Mucosa of descending colon (tissue), 3 donors: ENCODE data around the gene POU2F3. TPM values are rescaled to one million over a fixed set of nuclear protein-coding genes. Genes with fewer than 3 reads are reported as not detected.
"Not testable (repeated sequence)": the region's sequence is repeated elsewhere in the genome, so short reads cannot be mapped to it uniquely, and the experiment has no call there.

Experiments
- ATAC-seq: fragments of 200-7000 bp; cut with Tn5 transposase; one replicate; pipeline ENCODE4 v1.9.1; 2020; ENCODE audit warnings: mild to moderate bottlenecking, moderate library complexity
- DNase-seq, 3 donors: peaks; one replicate each; pipeline ENCODE4 v3.0.0-alpha.2; 2020
- H3K36me3 ChIP-seq: fragments of 200-600 bp; one replicate; pipeline ENCODE4 v1.8.0; 2021; ENCODE audit warnings: low read depth, mild to moderate bottlenecking
- H3K4me1 ChIP-seq: fragments of 200-600 bp; one replicate; pipeline ENCODE4 v1.8.0; 2021; ENCODE audit warnings: low read depth, mild to moderate bottlenecking
- H3K4me3 ChIP-seq: fragments of 200-600 bp; one replicate; pipeline ENCODE4 v1.8.0; 2021; ENCODE audit warnings: mild to moderate bottlenecking
- H3K9me3 ChIP-seq: fragments of 200-600 bp; one replicate; pipeline ENCODE4 v1.8.0; 2021; ENCODE audit warnings: mild to moderate bottlenecking
- CTCF ChIP-seq: fragments of 200-600 bp; IDR thresholded peaks from one replicate; pipeline ENCODE4 v1.8.0; 2022; ENCODE audit warnings: antibody characterized with exemption, mild to moderate bottlenecking
- intact Hi-C, 2 donors: fragments of 100-400 bp; cut with DNase I in 1 of 2; cut with micrococcal nuclease in 1 of 2; formaldehyde crosslinking; loops; one replicate each; pipeline versions ENCODE4 v1.11.0 to v1.11.1; 2022; cut with DNase I, micrococcal nuclease
- total RNA-seq, 3 donors: library from RNA; stranded (reverse); fragmentation: NEBNext Ultra II Directional in 2 of 3; extraction: Animal tissue kit (Norgen Biotek cat#: 25700) in 2 of 3; gene quantifications; one replicate each; pipeline versions ENCODE4 v1.2.1 to v1.2.4, GENCODE V29; 2021 to 2023
- donor health status: DM: no; HTN: no; CAD: no; lungs with moderate emphysema.
- donor health status: DM: no; HTN: no; CAD: no.
- donor health status: DM: no; HTN: yes; CAD: no.

POU2F3 gene
- total RNA-seq, 3 donors from 2014 or later = 1.1 to 3.0 (median 2.2) TPM

- DNase-seq (no peak), ATAC-seq (no peak)
- H3K4me1 ChIP-seq = no peaks in the 10 kb centered on the region
- no peaks in the 10 kb centered on the region for H3K36me3 ChIP-seq
- H3K9me3 ChIP-seq = no peaks in the 10 kb centered on the region
- intact Hi-C loops = no loop called here
- no peak for TF ChIP-seq CTCF
- H3K4me3 ChIP-seq = no peak overlapping the region
Observed at GRCh38 chr11:120268686-120269085, 28.7 kb downstream of the POU2F3 start.

GRCh38 chr11:120270386-120270785 lies 30.4 kb downstream of the POU2F3 start:
- no peak for TF ChIP-seq CTCF
- ATAC-seq = no peak
- Histone ChIP-seq H3K36me3 (no peaks in the 10 kb centered on the region), H3K4me1 (no peaks in the 10 kb centered on the region), H3K4me3 (no peak overlapping the region), H3K9me3 (no peaks in the 10 kb centered on the region)
- no peak for DNase-seq
- intact Hi-C loops = no loop called here

GRCh38 chr11:120271672-120272071 lies 31.7 kb downstream of the POU2F3 start:
- DNase-seq (no peak), ATAC-seq (no peak)
- intact Hi-C loops = no loop called here
- Histone ChIP-seq H3K4me1 (no peaks in the 10 kb centered on the region), H3K36me3 (no peaks in the 10 kb centered on the region), H3K9me3 (no peaks in the 10 kb centered on the region), H3K4me3 (no peak overlapping the region)
- TF ChIP-seq CTCF = no peak

- DNase-seq = no peak
- no peak for TF ChIP-seq CTCF
- Histone ChIP-seq H3K36me3 (no peaks in the 10 kb centered on the region), H3K4me1 (no peaks in the 10 kb centered on the region), H3K4me3 (no peak overlapping the region), H3K9me3 (no peaks in the 10 kb centered on the region)
- no peak for ATAC-seq
- intact Hi-C loops = no loop called here
Observed at GRCh38 chr11:120272303-120272702, 32.4 kb downstream of the POU2F3 start.

GRCh38 chr11:120273432-120273831 lies 33.5 kb downstream of the POU2F3 start:
- Histone ChIP-seq H3K9me3 (no peaks in the 10 kb centered on the region), H3K4me3 (no peak overlapping the region), H3K4me1 (no peaks in the 10 kb centered on the region), H3K36me3 (no peaks in the 10 kb centered on the region)
- ATAC-seq = no peak
- DNase-seq = no peak
- TF ChIP-seq CTCF = no peak
- intact Hi-C loops = no loop called here

- DNase-seq, H3K4me3 ChIP-seq, ATAC-seq, H3K4me1 ChIP-seq, H3K36me3 ChIP-seq, intact Hi-C loops, H3K9me3 ChIP-seq: not testable (repeated sequence)
Observed at GRCh38 chr11:120273956-120274355, 34.0 kb downstream of the POU2F3 start.
